RWPE1 (cell line): ENCODE measurements around the gene HEY2.
"Not testable (repeated sequence)": the region's sequence is repeated elsewhere in the genome, so short reads cannot be mapped to it uniquely, and the experiment has no call there.

Experiments used
- CTCF ChIA-PET: fragments of 350-600 bp; sonication (Branson Sonifier 250); formaldehyde crosslinking; extraction: SDS; loops from one replicate; lab custom pipeline; 2021; lab: Yijun Ruan, JAX
- POLR2A ChIA-PET: fragments of 400-600 bp; formaldehyde crosslinking; extraction: SDS; loops from one replicate; lab custom pipeline; 2020; ENCODE audit warnings: antibody characterized with exemption; ENCODE audit not compliant: low non-redundant PET; lab: Yijun Ruan, JAX
- DNase-seq: peaks from one replicate; pipeline ENCODE4 v3.0.0; 2012; ENCODE audit warnings: low spot score
- H3K27ac ChIP-seq: fragments of 450-650 bp; 2 replicates; pipeline ENCODE4 v1.5.1; 2017
- TF ChIP-seq, protein P1 (sequence below): fragments of 450-650 bp; conservative IDR thresholded peaks from 2 replicates; pipeline ENCODE4 v1.5.1; 2017; ENCODE audit warnings: low read depth, mild to moderate bottlenecking

The HEY2 gene

DNA sequence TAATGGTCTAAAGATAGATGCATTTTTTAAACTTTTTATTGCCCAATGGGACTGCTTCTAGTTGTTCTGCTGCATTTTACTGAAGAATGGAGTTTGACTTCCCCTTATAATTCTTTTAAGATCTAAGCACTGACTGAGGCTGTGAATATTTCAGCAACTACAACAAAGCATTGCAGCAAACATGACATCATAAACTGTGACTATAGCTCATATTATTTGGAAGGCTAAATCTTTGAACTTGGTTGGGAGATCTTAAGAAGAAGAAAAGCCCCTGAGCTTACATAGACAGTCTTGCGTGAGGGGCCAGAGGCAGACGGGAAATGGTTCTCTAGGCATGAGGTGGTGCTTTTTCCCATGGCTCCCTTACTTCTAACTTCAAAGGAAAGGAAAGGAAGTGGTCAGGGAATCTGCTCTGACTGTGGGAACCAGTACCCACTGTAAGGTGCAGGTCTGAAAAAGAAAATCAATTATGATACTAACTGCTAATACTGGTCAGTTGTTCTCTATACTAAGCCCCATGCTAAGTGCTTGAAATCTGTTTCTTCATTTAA, 14.8 kb downstream of the HEY2 start:
- no peak overlapping the region for H3K27ac ChIP-seq
- DNase-seq = no peak

GRCh38 chr6:125765944-125766343, 16.5 kb downstream of the HEY2 start:
- TF ChIP-seq, protein P1, sequence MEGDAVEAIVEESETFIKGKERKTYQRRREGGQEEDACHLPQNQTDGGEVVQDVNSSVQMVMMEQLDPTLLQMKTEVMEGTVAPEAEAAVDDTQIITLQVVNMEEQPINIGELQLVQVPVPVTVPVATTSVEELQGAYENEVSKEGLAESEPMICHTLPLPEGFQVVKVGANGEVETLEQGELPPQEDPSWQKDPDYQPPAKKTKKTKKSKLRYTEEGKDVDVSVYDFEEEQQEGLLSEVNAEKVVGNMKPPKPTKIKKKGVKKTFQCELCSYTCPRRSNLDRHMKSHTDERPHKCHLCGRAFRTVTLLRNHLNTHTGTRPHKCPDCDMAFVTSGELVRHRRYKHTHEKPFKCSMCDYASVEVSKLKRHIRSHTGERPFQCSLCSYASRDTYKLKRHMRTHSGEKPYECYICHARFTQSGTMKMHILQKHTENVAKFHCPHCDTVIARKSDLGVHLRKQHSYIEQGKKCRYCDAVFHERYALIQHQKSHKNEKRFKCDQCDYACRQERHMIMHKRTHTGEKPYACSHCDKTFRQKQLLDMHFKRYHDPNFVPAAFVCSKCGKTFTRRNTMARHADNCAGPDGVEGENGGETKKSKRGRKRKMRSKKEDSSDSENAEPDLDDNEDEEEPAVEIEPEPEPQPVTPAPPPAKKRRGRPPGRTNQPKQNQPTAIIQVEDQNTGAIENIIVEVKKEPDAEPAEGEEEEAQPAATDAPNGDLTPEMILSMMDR = no peak
- CTCF ChIA-PET = interaction anchor here (0.6 to 0.9 kb wide), 2 partner anchors 12 to 1828 kb away, joined by 4 to 5 read pairs; no protein-coding TSS in a partner anchor
- H3K27ac ChIP-seq = no peak overlapping the region
- POLR2A ChIA-PET = no interaction called here
- DNase-seq = no peak

More for the DNA sequence above, 14.8 kb downstream of the HEY2 start:
- TF ChIP-seq, protein P1 = no peak
- POLR2A ChIA-PET = no interaction called here
- CTCF ChIA-PET = interaction anchor here (0.6 kb wide), 1 partner anchor 40 kb away, joined by 5 read pairs; no protein-coding TSS in a partner anchor

DNA sequence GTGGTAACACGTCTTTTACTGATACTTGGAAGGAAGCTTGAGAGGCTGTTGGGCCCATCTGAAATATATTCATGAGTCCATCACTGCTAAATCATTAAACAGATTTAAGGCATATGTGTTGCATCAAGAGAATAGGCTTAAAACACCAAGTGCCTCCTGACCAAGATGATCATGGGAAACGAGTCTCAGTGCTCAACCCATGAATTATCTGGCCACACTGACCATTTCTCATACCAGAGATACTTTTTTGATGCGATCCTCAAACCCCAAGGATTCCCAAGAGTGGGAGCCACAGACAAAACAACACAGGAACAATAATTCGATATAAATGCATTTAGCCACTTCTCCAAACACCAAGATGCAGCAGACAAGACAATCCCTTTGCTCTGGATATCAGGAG, 17.2 kb downstream of the HEY2 start:
- CTCF ChIA-PET = interaction anchor here (0.9 to 1.6 kb wide), 2 partner anchors 455 to 614 kb away, joined by 3 to 7 read pairs; no protein-coding TSS in a partner anchor
- POLR2A ChIA-PET = no interaction called here
- TF ChIP-seq, protein P1 = no peak
- DNase-seq = no peak
- H3K27ac ChIP-seq = no peak overlapping the region

DNA sequence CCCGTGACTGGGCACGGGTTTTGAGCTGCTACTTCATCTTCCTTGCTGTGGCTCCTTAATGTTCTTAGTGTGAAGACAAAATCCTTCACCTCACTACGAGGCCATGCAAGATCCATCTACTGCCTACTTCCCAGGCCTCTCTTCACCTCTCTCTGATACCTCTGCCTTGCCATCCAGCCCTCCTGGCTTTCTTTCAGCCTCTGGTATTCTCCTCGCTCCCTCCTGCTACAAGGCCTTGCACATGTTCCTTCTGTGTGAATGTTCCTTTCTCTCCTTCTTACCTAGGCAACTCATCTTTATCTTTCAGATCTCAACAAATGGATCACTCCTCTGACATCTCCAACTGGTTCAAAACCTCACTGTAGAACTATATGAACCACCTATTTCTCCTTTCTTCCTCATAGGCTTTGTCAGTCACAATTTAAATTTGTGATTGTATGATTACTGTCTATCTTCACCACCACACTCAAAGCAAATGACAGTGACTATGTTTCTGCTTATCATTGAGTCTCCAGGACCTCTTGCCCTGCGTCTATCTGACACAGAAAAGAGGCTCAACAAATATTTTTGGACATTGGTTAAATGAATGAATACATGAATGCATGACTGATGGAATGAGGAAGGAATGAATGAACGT, 19.8 kb downstream of the HEY2 start:
- no peak for DNase-seq
- H3K27ac ChIP-seq = no peak overlapping the region

GRCh38 chr6:125773387-125774341, 24.2 kb downstream of the HEY2 start:
- ChIA-PET POLR2A (no interaction called here), CTCF (no interaction called here)
- no peak overlapping the region for H3K27ac ChIP-seq
- TF ChIP-seq, protein P1 = no peak
- DNase-seq = no peak

More for the DNA sequence above, 19.8 kb downstream of the HEY2 start:
- ChIA-PET POLR2A (no interaction called here), CTCF (interaction anchor here (0.6 to 1.1 kb wide), 2 partner anchors 160 to 456 kb away, joined by 3 to 4 read pairs; no protein-coding TSS in a partner anchor)
- TF ChIP-seq, protein P1 = no peak

- H3K27ac ChIP-seq, DNase-seq, POLR2A ChIA-PET, CTCF ChIA-PET: not testable (repeated sequence)
Measured at GRCh38 chr6:125776107-125776826, 26.8 kb downstream of the HEY2 start.
